NCI-H146 treated with DMSO at 0.1 percent for 48 hours (cell line): ENCODE data around the gene XPNPEP2.
"Not testable (repeated sequence)": the region's sequence is repeated elsewhere in the genome, so short reads cannot be mapped to it uniquely, and the experiment has no call there.

Experiments
- DNase-seq: peaks from one replicate; lab custom pipeline; 2025; ENCODE audit not compliant: unreplicated experiment; lab: John Stamatoyannopoulos, UW

XPNPEP2 gene

DNA sequence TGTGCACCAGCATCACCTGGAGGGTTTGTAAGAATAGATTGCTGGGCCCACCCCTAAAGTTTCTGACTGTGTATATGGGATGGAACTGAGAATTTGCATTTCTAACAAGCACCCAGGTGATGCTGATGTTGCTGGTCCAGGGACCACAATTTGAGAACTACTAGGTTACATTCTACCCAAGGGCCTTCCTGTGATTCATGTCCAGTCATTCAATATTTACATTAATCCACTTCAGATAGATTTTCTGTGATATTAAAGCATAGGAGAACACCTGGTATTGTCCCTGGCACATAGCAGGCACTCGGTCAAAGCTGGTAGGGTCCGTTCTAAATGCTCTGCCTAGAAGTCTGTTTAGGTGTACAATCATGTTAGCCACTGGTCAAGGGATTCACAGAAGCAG lies 19.5 kb upstream of the XPNPEP2 start:
- DNase-seq, result no peak

DNA sequence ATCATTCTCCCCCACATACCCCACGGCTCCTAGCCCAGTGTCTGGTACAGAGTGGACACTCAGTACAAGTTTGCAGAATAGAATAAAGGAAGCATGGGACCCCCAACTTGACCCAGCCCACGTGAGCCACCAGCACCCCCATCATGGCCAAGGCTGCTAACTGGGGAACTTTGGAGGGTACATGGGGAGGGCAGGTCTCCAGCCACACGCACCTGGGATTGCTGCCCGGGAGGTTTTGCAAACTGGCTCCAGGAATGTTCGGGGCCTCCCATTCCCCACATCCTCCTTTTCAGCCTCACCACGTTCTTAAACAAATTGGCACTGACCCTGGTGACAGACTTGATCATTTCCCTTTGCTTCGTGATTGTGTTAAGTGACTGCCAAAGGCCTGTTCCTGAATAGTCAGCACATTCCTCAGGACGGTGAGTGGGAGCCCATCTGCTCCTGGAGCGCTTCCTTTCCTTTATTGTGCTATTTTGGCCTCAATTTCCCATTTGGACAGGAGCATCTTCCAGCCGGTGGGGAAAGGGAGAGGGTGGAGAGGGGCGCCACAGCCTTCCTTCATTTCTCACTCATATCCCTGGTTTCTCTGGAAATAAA lies 18.7 kb upstream of the XPNPEP2 start:
- DNase-seq, result no peak

DNA sequence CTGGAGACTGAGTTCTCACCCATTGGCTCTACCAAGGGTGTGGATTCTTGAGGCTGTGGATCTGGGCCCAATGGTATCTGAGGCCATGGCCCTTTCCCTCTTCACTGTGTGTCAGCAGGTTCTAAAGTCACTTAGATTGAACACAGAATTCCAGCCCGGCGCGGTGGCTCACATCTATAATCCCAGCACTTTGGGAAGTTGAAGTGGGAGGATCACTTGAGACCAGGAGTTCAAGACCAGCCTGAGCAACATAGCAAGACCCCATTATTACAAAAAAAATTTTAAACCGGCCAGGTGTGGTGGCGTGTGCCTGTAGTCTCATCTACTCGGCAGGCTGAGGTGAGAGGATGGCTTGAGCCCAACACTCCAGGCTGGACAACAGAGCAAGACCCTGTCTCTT lies 18.0 kb upstream of the XPNPEP2 start:
- DNase-seq, result no peak

- DNase-seq, result no peak
Observed at GRCh38 chrX:129721414-129721813, 17.4 kb upstream of the XPNPEP2 start.

DNA sequence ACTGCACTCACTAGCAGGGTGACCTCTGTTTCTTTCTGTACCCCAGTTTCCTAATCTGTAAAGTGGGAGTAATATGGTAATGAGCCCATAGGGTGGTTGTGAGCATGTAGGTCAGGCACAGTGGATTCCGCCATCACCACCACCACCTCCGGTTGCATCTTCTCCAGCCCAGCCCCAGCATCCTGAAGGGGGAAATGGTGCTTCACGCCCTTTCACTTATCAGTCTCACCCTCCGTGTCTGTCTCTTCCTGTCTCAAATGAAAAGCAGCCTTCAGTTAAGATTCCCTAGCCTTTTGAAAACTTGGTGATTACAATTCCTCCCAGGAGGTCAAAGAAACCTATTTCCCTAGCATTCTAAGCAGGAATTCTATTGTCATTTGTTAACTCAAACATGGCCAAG lies 16.9 kb upstream of the XPNPEP2 start:
- no peak for DNase-seq

DNA sequence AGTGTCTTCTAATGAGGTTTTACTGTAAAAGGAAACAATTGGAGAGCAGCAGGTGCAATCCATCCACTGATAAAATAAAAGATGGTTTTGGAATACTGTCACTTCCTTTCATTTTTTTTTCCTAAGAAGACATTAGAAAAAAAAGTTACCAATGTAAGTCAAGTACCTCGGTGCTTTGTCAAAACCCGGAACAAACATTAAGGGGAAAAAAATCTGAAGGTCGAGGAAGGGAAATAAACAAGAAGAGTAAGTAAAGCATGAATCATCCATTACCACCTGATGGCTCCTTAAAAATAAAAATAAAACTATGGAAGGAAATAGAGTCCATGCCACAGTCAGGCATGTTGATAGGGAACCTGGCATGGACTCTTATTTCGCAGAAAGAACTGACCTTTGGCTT lies 15.3 kb upstream of the XPNPEP2 start:
- DNase-seq, result no peak

- no peak for DNase-seq
Observed at GRCh38 chrX:129724754-129725153, 14.0 kb upstream of the XPNPEP2 start.

DNA sequence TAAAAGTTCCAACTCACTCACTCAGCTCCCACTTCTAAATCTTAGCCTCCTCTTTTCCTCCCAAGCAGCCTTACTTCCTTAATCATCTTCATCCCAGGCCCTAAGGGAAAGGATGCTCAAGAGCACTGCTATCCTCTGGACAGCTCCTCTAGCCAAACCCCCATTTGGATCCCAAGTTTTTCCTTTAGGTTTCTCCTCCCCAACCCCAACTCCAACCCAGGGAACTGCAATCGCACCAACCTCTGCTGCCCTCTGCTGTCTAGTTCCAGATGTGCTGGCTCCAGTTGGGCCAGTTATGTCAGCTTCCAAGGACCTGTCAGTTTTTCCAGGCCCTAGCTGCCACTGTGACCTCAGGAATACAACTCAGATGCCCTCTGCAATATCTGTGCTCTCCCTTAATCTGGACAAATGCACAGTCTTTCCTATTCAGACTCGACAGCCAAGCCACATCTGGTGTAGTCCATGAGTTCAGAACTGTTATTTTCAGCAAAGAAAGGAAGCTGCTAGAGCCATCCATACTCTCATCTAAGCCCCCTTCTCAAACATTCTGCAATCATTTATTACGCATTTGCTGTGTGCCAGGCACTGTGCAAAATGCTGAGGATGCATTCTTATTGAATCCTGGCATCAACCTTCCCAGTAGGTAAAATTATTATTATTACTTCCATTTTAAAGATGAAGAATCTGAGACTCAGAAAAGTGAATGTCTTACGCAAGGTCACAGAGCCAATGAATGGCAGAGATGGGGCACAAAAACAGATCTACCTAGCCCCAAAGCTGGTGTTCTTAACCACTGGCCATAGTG lies 12.3 kb upstream of the XPNPEP2 start:
- no peak for DNase-seq

GRCh38 chrX:129728061-129728460 lies 10.7 kb upstream of the XPNPEP2 start:
- no peak for DNase-seq

DNA sequence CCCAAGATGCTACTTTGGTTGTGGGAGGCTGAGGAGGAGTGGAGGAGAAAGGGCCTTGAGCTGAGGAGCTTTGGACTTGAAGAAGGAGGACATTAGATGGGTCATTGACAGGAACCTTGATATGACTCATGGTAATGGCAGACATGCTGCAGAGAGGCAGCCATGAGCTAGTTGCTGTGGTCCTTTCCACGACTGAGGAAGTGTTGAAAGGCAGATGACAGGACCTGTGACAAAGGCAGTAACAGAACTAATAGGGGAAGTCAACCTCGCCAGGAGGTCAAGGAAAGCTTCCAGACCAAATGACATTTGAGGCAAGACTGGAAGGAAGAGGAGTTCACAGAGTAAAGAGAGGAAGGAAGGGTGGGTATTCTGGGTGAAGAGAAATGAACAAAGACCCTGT lies 7.6 kb upstream of the XPNPEP2 start:
- DNase-seq, result no peak

DNA sequence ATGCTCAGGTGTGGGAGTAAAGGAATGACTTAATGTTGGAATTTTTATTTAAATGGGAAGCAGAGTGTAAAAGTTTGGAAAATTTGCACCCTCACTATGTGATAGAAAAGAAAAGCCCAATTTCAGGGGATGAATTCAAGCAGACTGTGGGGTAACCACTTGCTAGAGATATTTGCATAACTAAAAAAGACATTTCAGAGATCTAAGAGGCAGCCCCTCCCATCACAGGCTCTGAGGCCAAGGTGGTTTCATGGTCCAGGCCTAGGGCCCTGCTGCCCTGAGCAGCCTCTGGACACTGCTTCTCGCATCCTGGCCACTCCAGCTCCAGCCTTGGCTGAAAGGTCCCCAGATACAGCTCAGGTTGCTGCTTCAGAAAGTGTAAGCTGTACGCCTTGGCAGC lies 5.9 kb upstream of the XPNPEP2 start:
- DNase-seq, result no peak

GRCh38 chrX:129733335-129733734 lies 5.4 kb upstream of the XPNPEP2 start:
- no peak for DNase-seq

- DNase-seq, result no peak
Observed at GRCh38 chrX:129736491-129736890, 2.3 kb upstream of the XPNPEP2 start.

GRCh38 chrX:129737916-129738315 lies 863 bp upstream of the XPNPEP2 start:
- DNase-seq, result no peak

DNA sequence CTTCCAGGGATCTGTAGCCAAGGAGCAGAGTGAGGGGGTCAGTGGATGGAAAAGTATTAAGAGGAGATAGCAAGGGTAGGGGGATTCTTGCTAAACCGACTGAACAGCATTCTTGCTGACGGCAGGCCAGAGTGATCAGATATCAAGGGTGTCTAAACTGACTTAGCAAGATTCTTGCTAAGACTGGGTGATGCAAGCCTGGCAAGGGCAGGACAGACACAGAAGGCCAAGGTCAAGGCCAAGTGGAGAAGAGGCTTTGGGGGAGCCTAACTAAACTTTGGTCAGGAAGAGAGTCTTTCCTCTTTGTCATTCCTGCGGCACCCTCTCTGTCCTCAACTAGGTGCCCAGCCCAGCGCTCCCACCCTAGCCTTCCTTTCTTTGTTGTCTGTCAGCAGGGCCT lies 799 bp downstream of the XPNPEP2 start:
- DNase-seq, result no peak

GRCh38 chrX:129741880-129742758 lies 3.3 kb downstream of the XPNPEP2 start:
- DNase-seq, result no peak

DNA sequence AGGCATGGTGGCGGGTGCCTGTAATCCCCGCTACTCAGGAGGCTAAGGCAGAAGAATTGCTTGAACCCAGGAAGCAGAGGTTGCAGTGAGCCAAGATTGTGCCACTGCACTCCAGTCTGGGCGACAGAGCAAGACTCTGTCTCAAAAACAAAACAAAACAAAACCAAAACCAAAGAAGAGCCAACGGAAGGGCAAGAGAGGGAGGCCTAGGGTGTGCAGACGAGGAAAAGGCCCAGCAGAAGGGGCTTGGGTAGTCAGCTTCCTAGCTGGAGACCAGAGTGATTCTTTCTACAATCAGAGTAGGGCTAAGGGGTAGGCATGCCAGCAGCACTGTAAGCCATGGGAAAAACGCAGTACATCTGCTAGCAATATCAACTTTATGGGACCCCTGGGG lies 4.0 kb downstream of the XPNPEP2 start:
- not testable (repeated sequence) for DNase-seq

DNA sequence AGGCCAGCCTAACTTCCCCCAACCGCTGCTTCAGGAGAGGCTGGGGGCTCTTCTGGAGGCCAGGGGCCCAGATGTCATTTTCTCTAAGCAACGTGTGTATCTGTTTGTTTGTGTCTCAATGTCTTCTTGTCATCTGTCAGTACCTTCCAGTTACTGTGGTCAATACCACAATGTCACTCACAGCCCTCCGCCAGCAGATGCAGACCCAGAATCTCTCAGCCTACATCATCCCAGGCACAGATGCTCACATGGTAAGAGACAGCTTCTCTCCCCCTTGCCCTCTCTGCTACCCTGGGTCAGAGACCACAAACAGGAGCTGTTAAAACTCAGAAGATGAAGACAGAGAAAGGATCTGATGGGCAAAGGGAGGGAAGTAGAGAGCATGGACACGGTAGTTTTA lies 5.0 kb downstream of the XPNPEP2 start:
- DNase-seq, result no peak

- DNase-seq, result no peak
Observed at GRCh38 chrX:129744861-129745321, 6.1 kb downstream of the XPNPEP2 start.

- DNase-seq, result no peak
Observed at GRCh38 chrX:129746557-129747470, 8.0 kb downstream of the XPNPEP2 start.

DNA sequence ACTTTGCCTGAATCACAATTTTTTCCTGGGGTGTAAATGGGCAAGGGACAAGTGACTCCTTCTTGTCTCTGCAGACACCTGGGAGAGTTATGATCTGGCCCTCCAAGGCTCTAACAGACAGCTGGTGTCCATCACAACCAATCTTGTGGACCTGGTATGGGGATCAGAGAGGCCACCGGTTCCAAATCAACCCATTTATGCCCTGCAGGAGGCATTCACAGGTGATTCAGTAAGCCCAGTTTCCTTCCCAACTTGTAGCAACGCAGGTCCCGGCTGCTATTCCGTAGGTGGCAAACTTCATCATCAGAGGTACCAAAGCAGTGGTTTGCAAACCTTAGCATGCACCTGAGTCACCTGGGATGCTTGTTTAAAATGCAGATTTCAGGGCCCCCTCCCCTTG lies 8.8 kb downstream of the XPNPEP2 start:
- no peak for DNase-seq
